Stimulated activated CD4-positive, alpha-beta T cell treated with anti-CD3 and anti-CD28 coated beads, Interleukin-1b, Interleukin-23, amount 100 ng/mL, for 48 hours (primary cell): ENCODE measurements around the gene APH1B.

ENCODE experiments used
- DNase-seq: peaks from one replicate; pipeline ENCODE4 v3.0.0-alpha.2; 2020

Gene APH1B

DNA sequence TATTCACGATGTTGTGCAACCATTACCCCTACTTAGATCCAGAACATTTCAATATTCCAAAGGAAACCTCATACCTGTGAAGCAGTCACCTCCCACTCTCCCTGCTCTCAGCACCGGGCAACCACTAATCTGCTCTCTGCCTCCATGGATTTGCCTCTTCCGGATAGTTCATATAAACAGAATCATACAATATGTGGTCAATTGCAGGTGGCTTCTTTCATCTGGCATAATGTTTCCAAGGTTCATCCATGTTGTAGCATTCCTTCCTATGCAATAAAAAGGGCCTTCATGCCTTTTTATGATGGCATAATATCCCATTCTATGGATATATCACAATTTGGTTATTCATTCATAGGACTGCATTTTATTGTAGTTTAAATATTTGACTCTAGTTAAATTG lies 80.3 kb downstream of the APH1B start:
- no peak for DNase-seq

DNA sequence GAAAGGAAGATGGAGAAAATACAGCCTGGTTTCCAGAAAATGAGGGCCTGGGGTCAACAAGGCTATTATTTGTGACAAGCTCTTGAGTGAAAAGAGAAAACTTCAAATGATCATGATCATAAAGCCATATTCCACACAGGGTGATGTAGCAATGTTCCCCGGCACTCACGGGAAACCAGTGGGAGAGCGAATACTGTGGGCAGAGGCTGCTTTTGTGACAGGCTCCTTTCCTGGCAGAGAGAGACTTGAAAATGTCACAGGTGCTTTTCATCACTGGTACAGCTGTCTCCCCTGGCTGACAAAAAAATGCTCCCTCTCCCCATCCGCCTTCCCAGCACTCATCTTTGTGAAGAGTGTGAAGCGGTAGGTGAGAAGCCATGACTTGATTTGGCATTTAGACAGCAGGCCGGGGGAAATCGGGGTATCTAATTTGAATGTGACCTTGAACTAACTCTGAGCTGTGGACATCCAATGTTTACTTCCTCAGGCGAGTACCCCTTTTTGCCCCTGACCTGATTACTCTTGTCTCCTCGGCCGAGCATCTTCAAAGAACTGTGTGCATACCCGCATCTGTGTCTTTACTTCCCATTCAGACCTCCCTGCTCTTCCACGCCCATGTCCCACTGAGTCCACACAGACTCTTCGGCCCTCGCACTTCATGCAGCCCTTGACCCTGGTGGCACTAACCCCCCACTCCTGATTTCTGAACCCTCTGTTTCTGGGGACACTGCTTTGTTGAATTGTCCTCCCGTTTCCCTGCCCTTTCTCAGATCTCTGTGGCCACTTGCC lies 81.0 kb downstream of the APH1B start:
- DNase-seq: no peak
